HG03460 (cell line): ENCODE results near the gene KIFAP3.
A peak's percentile ranks its signal among the peaks of the same experiment; 100 is the strongest.
"Not testable (repeated sequence)": the region's sequence is repeated elsewhere in the genome, so short reads cannot be mapped to it uniquely, and the experiment has no call there.

Experiments used
- ATAC-seq: cut with Tn5 transposase; IDR thresholded peaks from one replicate; pipeline ENCODE4 v1.9.1; 2021; ENCODE audit not compliant: unreplicated experiment

Gene KIFAP3

GRCh38 chr1:170074250-170075157 is at the start of gene KIFAP3:
Gene KIFAP3 (minus strand): TSS chr1:170074695. CDS start chr1:170074467, 228 bp downstream.
- peak; percentile 97 for ATAC-seq

- no peak for ATAC-seq
Observed at GRCh38 chr1:170122366-170122765, 47.9 kb upstream of the KIFAP3 start.

GRCh38 chr1:170114906-170115305 is 40.4 kb upstream of the KIFAP3 start:
- no peak for ATAC-seq

- not testable (repeated sequence) for ATAC-seq
Observed at GRCh38 chr1:170113140-170113539, 38.6 kb upstream of the KIFAP3 start.

GRCh38 chr1:170097449-170097948 is 23.0 kb upstream of the KIFAP3 start:
- ATAC-seq = no peak

GRCh38 chr1:170096806-170097340 is 22.4 kb upstream of the KIFAP3 start:
- ATAC-seq = no peak

GRCh38 chr1:170095976-170096748 is 21.7 kb upstream of the KIFAP3 start:
- ATAC-seq = no peak

GRCh38 chr1:170094697-170095616 is 20.5 kb upstream of the KIFAP3 start:
- not testable (repeated sequence) for ATAC-seq

GRCh38 chr1:170086399-170087032 is 12.0 kb upstream of the KIFAP3 start:
- no peak for ATAC-seq

- ATAC-seq = no peak
Observed at GRCh38 chr1:170085091-170085490, 10.6 kb upstream of the KIFAP3 start.

GRCh38 chr1:170078610-170079189 is 4.2 kb upstream of the KIFAP3 start:
- no peak for ATAC-seq

- ATAC-seq = no peak
Observed at GRCh38 chr1:170077926-170078325, 3.4 kb upstream of the KIFAP3 start.

GRCh38 chr1:170076952-170077351 is 2.5 kb upstream of the KIFAP3 start:
- not testable (repeated sequence) for ATAC-seq

GRCh38 chr1:170076199-170076598 is 1.7 kb upstream of the KIFAP3 start:
- no peak for ATAC-seq

GRCh38 chr1:170075186-170075585 is 691 bp upstream of the KIFAP3 start:
- no peak for ATAC-seq

GRCh38 chr1:170073893-170074249 is 624 bp downstream of the KIFAP3 start:
- no peak for ATAC-seq

- no peak for ATAC-seq
Observed at GRCh38 chr1:170071378-170071777, 3.1 kb downstream of the KIFAP3 start.

- no peak for ATAC-seq
Observed at GRCh38 chr1:170068923-170069322, 5.6 kb downstream of the KIFAP3 start.

GRCh38 chr1:170067253-170067819 is 7.2 kb downstream of the KIFAP3 start:
- peak; percentile 58 for ATAC-seq
